ENCODE measurements around the gene RAC3.

- TF ChIP-seq TAF1 (IDR thresholded peaks at IDR 0.05; ENCODE audit: low read depth) (no peak), NFIC (IDR thresholded peaks at IDR 0.05) (no peak), EP300 (IDR thresholded peaks at IDR 0.05; ENCODE audit: borderline replicate concordance) (no peak), MAX (IDR thresholded peaks at IDR 0.05) (no peak), YY1 (IDR thresholded peaks at IDR 0.05; ENCODE audit: low read depth) (no peak)
These were observed 28.5 kb downstream of the RAC3 start for GRCh38 chr17:82060001-82060380.
